Keratinocyte (primary cell): Measurements from ENCODE around the gene PRLH.

Experiments used
- CTCF ChIP-seq, 3 experiments: IDR thresholded peaks in 1 of 3; conservative IDR thresholded peaks in 1 of 3; optimal IDR thresholded peaks in 1 of 3; 2 replicates in 2 of 3; 3 replicates in 1 of 3; pipeline versions ENCODE3 to v1.5.1; 2011; ENCODE audit warnings: low read length in 3 of 3, mild to moderate bottlenecking in 3 of 3, moderate library complexity in 2 of 3, control low read depth in 1 of 3, inconsistent platforms in 1 of 3; ENCODE audit not compliant: insufficient read depth in 2 of 3; ENCODE audit errors: extremely low read depth in 1 of 3
- EZH2 ChIP-seq: IDR thresholded peaks from one replicate; pipeline ENCODE4 v1.6.1; 2012; ENCODE audit warnings: inconsistent platforms, mild to moderate bottlenecking, low read length, moderate library complexity

GRCh38 chr2:237563816-237564215 lies 2.6 kb upstream of the PRLH start:
- TF ChIP-seq CTCF (optimal IDR thresholded peaks at IDR 0.05 in 1 of 3, IDR thresholded peaks at IDR 0.05 in 1 of 3, conservative IDR thresholded peaks at IDR 0.05 in 1 of 3; ENCODE audit: extremely low read depth in 1 of 3, insufficient read depth in 2 of 3, low read length in 3 of 3): no peak
- TF ChIP-seq EZH2: no peak
